ENCODE results near the gene CRYGC.

GRCh38 chr2:208163489-208163888, 33.9 kb upstream of the CRYGC start, which contains the start of gene CRYGA:
- no peak for TF ChIP-seq CTCF (IDR thresholded peaks at IDR 0.05)
- TF ChIP-seq POLR2AphosphoS5 (IDR thresholded peaks at IDR 0.05) = no peak
- TF ChIP-seq POLR2A (IDR thresholded peaks at IDR 0.05) = no peak

All from breast epithelium (tissue), 3 donors.